ENCODE results near the gene ARHGAP6. TPM values are rescaled to one million over a fixed set of nuclear protein-coding genes. Genes with fewer than 3 reads are reported as not detected.

Gene ARHGAP6
- total RNA-seq, 2 donors from 2014 or later, result 0.07 to 0.14 TPM

GRCh38 chrX:11355259-11355909 lies 310.3 kb downstream of the ARHGAP6 start:
- H3K27ac Mint-ChIP-seq, result no peak overlapping the region
- H3K36me3 Mint-ChIP-seq, result no peaks in the 10 kb centered on the region
- H3K4me3 Mint-ChIP-seq, result no peak overlapping the region
- H3K27me3 Mint-ChIP-seq, result peaks cover 0 to 2% of the 10 kb centered on the region in 2 donors
- ATAC-seq, result no peak
- DNase-seq (ENCODE audit: low spot score), result no peak
- H3K4me1 Mint-ChIP-seq (ENCODE audit: low read depth in 2 of 2), result no peaks in the 10 kb centered on the region
- H3K9me3 Mint-ChIP-seq, result no peaks in the 10 kb centered on the region

- no peak for DNase-seq (ENCODE audit: low spot score)
- Mint-ChIP-seq H3K9me3 (no peaks in the 10 kb centered on the region), H3K4me1 (ENCODE audit: low read depth in 2 of 2) (no peaks in the 10 kb centered on the region), H3K27me3 (peaks cover 0 to 2% of the 10 kb centered on the region in 2 donors), H3K4me3 (no peak overlapping the region), H3K27ac (no peak overlapping the region), H3K36me3 (no peaks in the 10 kb centered on the region)
- no peak for ATAC-seq
These were observed 313.4 kb downstream of the ARHGAP6 start for GRCh38 chrX:11352296-11352741.

GRCh38 chrX:11351375-11352295 lies 314.1 kb downstream of the ARHGAP6 start:
- no peak for DNase-seq (ENCODE audit: low spot score)
- no peak overlapping the region for H3K27ac Mint-ChIP-seq
- no peaks in the 10 kb centered on the region for H3K9me3 Mint-ChIP-seq
- no peaks in the 10 kb centered on the region for H3K36me3 Mint-ChIP-seq
- no peak overlapping the region for H3K4me3 Mint-ChIP-seq
- H3K27me3 Mint-ChIP-seq, result peaks cover 0 to 2% of the 10 kb centered on the region in 2 donors
- ATAC-seq, result no peak
- H3K4me1 Mint-ChIP-seq (ENCODE audit: low read depth in 2 of 2), result no peaks in the 10 kb centered on the region

- H3K4me1 Mint-ChIP-seq (ENCODE audit: low read depth in 2 of 2), result no peaks in the 10 kb centered on the region
- no peaks in the 10 kb centered on the region for H3K9me3 Mint-ChIP-seq
- H3K36me3 Mint-ChIP-seq, result no peaks in the 10 kb centered on the region
- H3K4me3 Mint-ChIP-seq, result no peak overlapping the region
- no peak for DNase-seq (ENCODE audit: low spot score)
- no peak overlapping the region for H3K27ac Mint-ChIP-seq
- peaks cover 0 to 2% of the 10 kb centered on the region in 2 donors for H3K27me3 Mint-ChIP-seq
- no peak for ATAC-seq
These were observed 315.9 kb downstream of the ARHGAP6 start for GRCh38 chrX:11349661-11350337.

GRCh38 chrX:11349020-11349419 lies 316.7 kb downstream of the ARHGAP6 start:
- Mint-ChIP-seq H3K4me1 (ENCODE audit: low read depth in 2 of 2) (no peaks in the 10 kb centered on the region), H3K36me3 (no peaks in the 10 kb centered on the region), H3K4me3 (no peak overlapping the region), H3K27me3 (peaks cover 0 to 2% of the 10 kb centered on the region in 2 donors), H3K27ac (no peak overlapping the region), H3K9me3 (no peaks in the 10 kb centered on the region)
- ATAC-seq, result no peak
- no peak for DNase-seq (ENCODE audit: low spot score)

- H3K4me1 Mint-ChIP-seq (ENCODE audit: low read depth in 2 of 2), result no peaks in the 10 kb centered on the region
- H3K27me3 Mint-ChIP-seq, result no peaks in the 10 kb centered on the region
- H3K36me3 Mint-ChIP-seq, result no peaks in the 10 kb centered on the region
- ATAC-seq, result no peak
- no peak for DNase-seq (ENCODE audit: low spot score)
- no peaks in the 10 kb centered on the region for H3K9me3 Mint-ChIP-seq
- no peak overlapping the region for H3K27ac Mint-ChIP-seq
- H3K4me3 Mint-ChIP-seq, result no peak overlapping the region
These were observed 318.4 kb downstream of the ARHGAP6 start for GRCh38 chrX:11347300-11347699.

GRCh38 chrX:11346121-11346682 lies 319.5 kb downstream of the ARHGAP6 start:
- ATAC-seq (no peak), DNase-seq (ENCODE audit: low spot score) (no peak)
- Mint-ChIP-seq H3K36me3 (no peaks in the 10 kb centered on the region), H3K4me1 (ENCODE audit: low read depth in 2 of 2) (peaks cover 0 to 3% of the 10 kb centered on the region in 2 donors), H3K27ac (no peak overlapping the region), H3K27me3 (no peaks in the 10 kb centered on the region), H3K9me3 (no peaks in the 10 kb centered on the region), H3K4me3 (no peak overlapping the region)

GRCh38 chrX:11342673-11343072 lies 323.0 kb downstream of the ARHGAP6 start:
- H3K9me3 Mint-ChIP-seq, result peaks cover 2% of the 10 kb centered on the region
- DNase-seq (ENCODE audit: low spot score) (no peak), ATAC-seq (no peak)
- H3K4me1 Mint-ChIP-seq (ENCODE audit: low read depth in 2 of 2), result peaks cover 0 to 5% of the 10 kb centered on the region in 2 donors
- H3K4me3 Mint-ChIP-seq, result no peak overlapping the region
- H3K27ac Mint-ChIP-seq, result no peak overlapping the region
- H3K36me3 Mint-ChIP-seq, result no peaks in the 10 kb centered on the region
- peaks cover 0 to 11% of the 10 kb centered on the region in 2 donors for H3K27me3 Mint-ChIP-seq

- peaks cover 0 to 11% of the 10 kb centered on the region in 2 donors for H3K27me3 Mint-ChIP-seq
- H3K36me3 Mint-ChIP-seq, result no peaks in the 10 kb centered on the region
- peaks cover 2% of the 10 kb centered on the region for H3K9me3 Mint-ChIP-seq
- H3K27ac Mint-ChIP-seq, result no peak overlapping the region
- DNase-seq (ENCODE audit: low spot score) (no peak), ATAC-seq (no peak)
- no peak overlapping the region for H3K4me3 Mint-ChIP-seq
- peaks cover 0 to 5% of the 10 kb centered on the region in 2 donors for H3K4me1 Mint-ChIP-seq (ENCODE audit: low read depth in 2 of 2)
These were observed 324.2 kb downstream of the ARHGAP6 start for GRCh38 chrX:11341274-11342201.

GRCh38 chrX:11337292-11338009 lies 328.3 kb downstream of the ARHGAP6 start:
- Mint-ChIP-seq H3K4me3 (no peak overlapping the region), H3K36me3 (no peaks in the 10 kb centered on the region), H3K27ac (no peak overlapping the region), H3K27me3 (peaks cover 0 to 11% of the 10 kb centered on the region in 2 donors), H3K9me3 (peaks cover 2% of the 10 kb centered on the region), H3K4me1 (ENCODE audit: low read depth in 2 of 2) (peaks cover 0 to 5% of the 10 kb centered on the region in 2 donors)
- no peak for DNase-seq (ENCODE audit: low spot score)
- ATAC-seq, result no peak

- peaks cover 0 to 2% of the 10 kb centered on the region in 2 donors for H3K4me1 Mint-ChIP-seq (ENCODE audit: low read depth in 2 of 2)
- H3K27me3 Mint-ChIP-seq, result peaks cover 0 to 11% of the 10 kb centered on the region in 2 donors
- no peaks in the 10 kb centered on the region for H3K36me3 Mint-ChIP-seq
- peaks cover 2% of the 10 kb centered on the region for H3K9me3 Mint-ChIP-seq
- no peak overlapping the region for H3K4me3 Mint-ChIP-seq
- DNase-seq (ENCODE audit: low spot score), result no peak
- no peak for ATAC-seq
- no peak overlapping the region for H3K27ac Mint-ChIP-seq
These were observed 329.5 kb downstream of the ARHGAP6 start for GRCh38 chrX:11336201-11336600.

- ATAC-seq (no peak), DNase-seq (ENCODE audit: low spot score) (no peak)
- Mint-ChIP-seq H3K9me3 (peaks cover 3% of the 10 kb centered on the region), H3K27ac (no peak overlapping the region), H3K4me3 (no peak overlapping the region), H3K36me3 (no peaks in the 10 kb centered on the region), H3K4me1 (ENCODE audit: low read depth in 2 of 2) (no peaks in the 10 kb centered on the region), H3K27me3 (peaks cover 0 to 5% of the 10 kb centered on the region in 2 donors)
These were observed 331.6 kb downstream of the ARHGAP6 start for GRCh38 chrX:11334165-11334564.
